ENCODE results near the gene RAD51B. TPM values are rescaled to one million over a fixed set of nuclear protein-coding genes. Genes with fewer than 3 reads are reported as not detected.

RAD51B gene
- total RNA-seq, 4 donors from 2014 or later = 12.6 to 26.4 (median 16.7) TPM

DNA sequence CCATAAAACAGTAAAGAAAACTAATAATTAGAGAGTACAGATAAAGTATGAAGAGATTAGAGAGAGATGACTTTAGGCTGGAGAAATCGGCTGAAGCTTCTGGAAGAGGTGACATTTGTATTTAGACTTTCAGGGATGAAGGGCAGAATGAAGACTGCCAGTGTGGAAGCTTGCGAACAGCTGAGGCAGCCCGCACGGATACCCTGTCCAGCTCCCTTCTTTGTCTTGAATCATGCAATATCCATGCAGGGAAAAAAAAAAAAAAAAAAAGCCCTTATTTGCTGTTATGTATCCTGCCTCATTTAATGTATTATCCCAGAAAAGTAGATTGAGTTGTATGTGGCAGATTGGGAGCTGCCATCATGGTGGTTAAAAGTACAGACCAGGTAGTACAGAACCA, 641.5 kb downstream of the RAD51B start:
- Histone ChIP-seq H3K9me3 (no peaks in the 10 kb centered on the region), H3K27ac (peak overlapping the region in 2 of 4 donors; percentile 72 to 76), H3K4me3 (no peak overlapping the region), H3K27me3 (no peaks in the 10 kb centered on the region), H3K36me3 (no peaks in the 10 kb centered on the region), H3K4me1 (peaks cover 0 to 35% (median 21%) of the 10 kb centered on the region in 4 donors)
- TF ChIP-seq EP300 (IDR thresholded peaks at IDR 0.05) (no peak), CTCF (IDR thresholded peaks at IDR 0.05) (no peak), POLR2A (IDR thresholded peaks at IDR 0.05) (no peak)
- 70 to 84% methylated on average over 4 of the region's 4 CpGs for WGBS, 2 donors
- DNase-seq (ENCODE audit: low spot score in 2 of 2) = no peak

DNA sequence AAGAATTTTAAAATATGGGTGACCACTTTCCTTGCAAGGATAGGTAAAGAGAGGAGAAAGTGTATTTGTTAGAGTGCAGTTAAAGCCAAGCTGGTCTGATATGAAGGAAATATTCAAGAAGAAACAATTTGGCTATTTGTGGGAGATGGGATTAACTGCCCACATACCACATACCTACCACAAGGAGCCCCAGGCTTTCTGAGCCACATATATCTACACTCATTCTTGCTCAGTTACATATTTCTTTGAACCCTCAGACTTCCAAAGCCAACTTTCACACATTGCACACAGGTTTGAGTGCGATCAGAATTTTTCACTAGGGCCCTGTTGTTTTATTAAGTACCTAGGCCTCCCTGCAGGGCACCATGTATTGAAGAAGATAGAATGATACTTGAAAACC, 643.1 kb downstream of the RAD51B start:
- Histone ChIP-seq H3K4me1 (peaks cover 0 to 47% (median 25%) of the 10 kb centered on the region in 4 donors), H3K27ac (no peak overlapping the region), H3K9me3 (no peaks in the 10 kb centered on the region), H3K36me3 (no peaks in the 10 kb centered on the region), H3K27me3 (no peaks in the 10 kb centered on the region), H3K4me3 (no peak overlapping the region)
- TF ChIP-seq CTCF (IDR thresholded peaks at IDR 0.05) = no peak
- no peak for TF ChIP-seq POLR2A (IDR thresholded peaks at IDR 0.05)
- TF ChIP-seq EP300 (IDR thresholded peaks at IDR 0.05) = no peak
- DNase-seq (ENCODE audit: low spot score in 2 of 2) = no peak
- WGBS, 2 donors = 97 to 100% methylated on average over 1 of the region's 1 CpG

DNA sequence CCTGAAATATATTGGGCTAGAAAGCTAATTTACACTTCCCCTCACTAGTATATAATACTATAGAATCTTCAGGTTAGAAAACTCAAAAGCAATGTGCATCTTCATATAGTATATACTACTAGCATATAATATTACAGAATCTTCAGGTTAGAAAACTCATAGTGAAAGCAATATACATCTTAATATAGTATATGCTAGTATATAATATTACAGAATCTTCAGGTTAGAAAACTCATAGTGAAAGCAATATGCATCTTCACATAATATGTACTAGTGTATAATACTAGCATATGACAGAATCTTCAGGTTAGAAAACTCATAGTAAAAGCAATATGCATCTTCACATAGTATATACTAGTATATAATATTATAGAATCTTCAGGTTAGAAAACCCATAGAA, 643.7 kb downstream of the RAD51B start:
- H3K4me1 ChIP-seq = peaks cover 0 to 45% (median 24%) of the 10 kb centered on the region in 4 donors
- no peaks in the 10 kb centered on the region for H3K36me3 ChIP-seq
- no peak for TF ChIP-seq POLR2A (IDR thresholded peaks at IDR 0.05)
- TF ChIP-seq EP300 (IDR thresholded peaks at IDR 0.05) = no peak
- TF ChIP-seq CTCF (IDR thresholded peaks at IDR 0.05) = no peak
- no peaks in the 10 kb centered on the region for H3K27me3 ChIP-seq
- H3K9me3 ChIP-seq = no peaks in the 10 kb centered on the region
- no peak overlapping the region for H3K27ac ChIP-seq
- no peak overlapping the region for H3K4me3 ChIP-seq
- DNase-seq (ENCODE audit: low spot score in 2 of 2) = no peak

GRCh38 chr14:68463705-68464374, 644.3 kb downstream of the RAD51B start:
- Histone ChIP-seq H3K9me3 (no peaks in the 10 kb centered on the region), H3K4me3 (no peak overlapping the region), H3K27ac (no peak overlapping the region), H3K4me1 (peaks cover 0 to 45% (median 19%) of the 10 kb centered on the region in 4 donors), H3K36me3 (no peaks in the 10 kb centered on the region), H3K27me3 (no peaks in the 10 kb centered on the region)
- DNase-seq (ENCODE audit: low spot score in 2 of 2) = no peak
- TF ChIP-seq POLR2A (IDR thresholded peaks at IDR 0.05) = no peak
- no peak for TF ChIP-seq EP300 (IDR thresholded peaks at IDR 0.05)
- no peak for TF ChIP-seq CTCF (IDR thresholded peaks at IDR 0.05)

- no peak overlapping the region for H3K27ac ChIP-seq
- H3K27me3 ChIP-seq = no peaks in the 10 kb centered on the region
- H3K4me3 ChIP-seq = no peak overlapping the region
- TF ChIP-seq EP300 (IDR thresholded peaks at IDR 0.05) (no peak), CTCF (IDR thresholded peaks at IDR 0.05) (no peak), POLR2A (IDR thresholded peaks at IDR 0.05) (no peak)
- no peak for DNase-seq (ENCODE audit: low spot score in 2 of 2)
- peaks cover 0 to 43% (median 13%) of the 10 kb centered on the region in 4 donors for H3K4me1 ChIP-seq
- H3K36me3 ChIP-seq = no peaks in the 10 kb centered on the region
- no peaks in the 10 kb centered on the region for H3K9me3 ChIP-seq
- 74 to 85% methylated on average over 2 of the region's 2 CpGs for WGBS, 2 donors
These were observed 645.1 kb downstream of the RAD51B start for GRCh38 chr14:68464711-68465110.

Data from tibial nerve (tissue), 4 donors.